ENCODE measurements around the gene GPATCH11.

- no peak for TF ChIP-seq CTBP1 (IDR thresholded peaks at IDR 0.05; ENCODE audit: borderline replicate concordance)
- no peak for TF ChIP-seq BHLHE40 (IDR thresholded peaks at IDR 0.05; ENCODE audit: borderline replicate concordance)
Measured at GRCh38 chr2:37110306-37111212, 26.2 kb downstream of the GPATCH11 start.
